GM13976 (cell line): ENCODE measurements around the gene PICK1.

Experiments
- DNase-seq: peaks from one replicate; pipeline ENCODE4 v3.0.0; 2012; ENCODE audit warnings: low spot score
- in situ Hi-C: fragments of 300-500 bp; cut with MboI; formaldehyde crosslinking; loops from one replicate; pipeline ENCODE4 v1.12.0; 2022; ENCODE audit warnings: low sequenced_read_pairs, mixed read lengths, inconsistent platforms; ENCODE audit not compliant: unreplicated experiment
- TF ChIP-seq, protein P1 (sequence below): IDR thresholded peaks from 2 replicates; pipeline ENCODE4 v1.5.1; 2012; ENCODE audit warnings: borderline replicate concordance, mild to moderate bottlenecking; ENCODE audit not compliant: insufficient read depth; ENCODE audit errors: extremely low read depth, missing control alignments, control extremely low read depth

PICK1 gene

DNA sequence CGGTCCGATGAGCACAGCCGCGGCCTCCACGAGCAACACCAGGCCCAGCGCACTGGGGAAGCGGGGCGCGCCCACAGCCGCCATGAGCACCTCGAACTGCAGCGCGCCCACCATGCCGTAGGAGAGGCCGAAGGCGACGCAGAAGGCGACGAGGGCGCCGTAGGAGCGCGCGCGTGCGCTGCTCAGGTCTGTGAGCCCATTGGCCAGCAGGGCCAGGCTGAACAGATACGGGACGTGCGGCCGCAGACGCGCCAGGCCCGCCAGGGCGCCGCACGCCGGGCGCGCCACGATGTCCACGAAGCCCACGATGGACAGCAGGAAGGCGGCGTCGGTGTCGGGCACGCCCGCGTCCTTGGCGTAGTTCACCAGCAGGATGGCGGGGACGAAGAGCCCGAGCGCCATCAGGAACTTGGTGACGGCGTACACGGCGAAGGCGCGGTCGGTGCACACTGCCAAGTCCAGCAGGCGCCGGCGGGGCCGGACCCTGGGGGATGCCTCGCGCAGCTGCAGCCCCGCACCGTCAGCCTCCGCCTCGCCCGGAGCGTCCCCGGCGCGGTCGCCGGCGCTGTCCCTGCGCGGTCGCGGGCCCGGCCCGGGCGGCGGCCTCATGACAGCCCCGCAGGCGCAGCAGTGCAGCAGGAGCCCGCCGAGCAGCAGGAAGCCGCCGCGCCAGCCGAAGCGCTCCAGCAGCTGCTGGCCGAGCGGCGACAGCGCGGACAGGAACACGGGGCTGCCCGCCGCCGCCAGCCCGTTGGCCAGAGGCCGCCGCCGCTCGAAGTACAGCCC is 23.8 kb downstream of the PICK1 start:
- DNase-seq = no peak
- TF ChIP-seq, protein P1, sequence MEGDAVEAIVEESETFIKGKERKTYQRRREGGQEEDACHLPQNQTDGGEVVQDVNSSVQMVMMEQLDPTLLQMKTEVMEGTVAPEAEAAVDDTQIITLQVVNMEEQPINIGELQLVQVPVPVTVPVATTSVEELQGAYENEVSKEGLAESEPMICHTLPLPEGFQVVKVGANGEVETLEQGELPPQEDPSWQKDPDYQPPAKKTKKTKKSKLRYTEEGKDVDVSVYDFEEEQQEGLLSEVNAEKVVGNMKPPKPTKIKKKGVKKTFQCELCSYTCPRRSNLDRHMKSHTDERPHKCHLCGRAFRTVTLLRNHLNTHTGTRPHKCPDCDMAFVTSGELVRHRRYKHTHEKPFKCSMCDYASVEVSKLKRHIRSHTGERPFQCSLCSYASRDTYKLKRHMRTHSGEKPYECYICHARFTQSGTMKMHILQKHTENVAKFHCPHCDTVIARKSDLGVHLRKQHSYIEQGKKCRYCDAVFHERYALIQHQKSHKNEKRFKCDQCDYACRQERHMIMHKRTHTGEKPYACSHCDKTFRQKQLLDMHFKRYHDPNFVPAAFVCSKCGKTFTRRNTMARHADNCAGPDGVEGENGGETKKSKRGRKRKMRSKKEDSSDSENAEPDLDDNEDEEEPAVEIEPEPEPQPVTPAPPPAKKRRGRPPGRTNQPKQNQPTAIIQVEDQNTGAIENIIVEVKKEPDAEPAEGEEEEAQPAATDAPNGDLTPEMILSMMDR = no peak
- in situ Hi-C loops = no loop called here

DNA sequence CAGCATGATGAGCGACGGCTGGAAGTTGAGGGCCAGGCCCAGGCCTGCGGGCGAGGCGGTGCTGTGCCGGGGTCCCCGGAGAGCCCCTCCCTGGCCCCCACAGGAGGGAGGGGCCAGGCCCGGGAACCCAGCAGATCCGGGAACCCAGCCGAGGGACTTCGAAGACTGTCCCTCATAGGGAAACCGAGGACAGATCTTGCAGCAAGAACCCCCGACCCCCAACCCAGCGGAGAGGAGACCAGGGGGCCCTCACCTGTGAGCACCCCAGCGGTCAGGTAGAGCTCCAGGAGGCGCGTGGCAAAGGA is 24.4 kb downstream of the PICK1 start:
- in situ Hi-C loops = no loop called here
- DNase-seq = no peak
- TF ChIP-seq, protein P1 = no peak

DNA sequence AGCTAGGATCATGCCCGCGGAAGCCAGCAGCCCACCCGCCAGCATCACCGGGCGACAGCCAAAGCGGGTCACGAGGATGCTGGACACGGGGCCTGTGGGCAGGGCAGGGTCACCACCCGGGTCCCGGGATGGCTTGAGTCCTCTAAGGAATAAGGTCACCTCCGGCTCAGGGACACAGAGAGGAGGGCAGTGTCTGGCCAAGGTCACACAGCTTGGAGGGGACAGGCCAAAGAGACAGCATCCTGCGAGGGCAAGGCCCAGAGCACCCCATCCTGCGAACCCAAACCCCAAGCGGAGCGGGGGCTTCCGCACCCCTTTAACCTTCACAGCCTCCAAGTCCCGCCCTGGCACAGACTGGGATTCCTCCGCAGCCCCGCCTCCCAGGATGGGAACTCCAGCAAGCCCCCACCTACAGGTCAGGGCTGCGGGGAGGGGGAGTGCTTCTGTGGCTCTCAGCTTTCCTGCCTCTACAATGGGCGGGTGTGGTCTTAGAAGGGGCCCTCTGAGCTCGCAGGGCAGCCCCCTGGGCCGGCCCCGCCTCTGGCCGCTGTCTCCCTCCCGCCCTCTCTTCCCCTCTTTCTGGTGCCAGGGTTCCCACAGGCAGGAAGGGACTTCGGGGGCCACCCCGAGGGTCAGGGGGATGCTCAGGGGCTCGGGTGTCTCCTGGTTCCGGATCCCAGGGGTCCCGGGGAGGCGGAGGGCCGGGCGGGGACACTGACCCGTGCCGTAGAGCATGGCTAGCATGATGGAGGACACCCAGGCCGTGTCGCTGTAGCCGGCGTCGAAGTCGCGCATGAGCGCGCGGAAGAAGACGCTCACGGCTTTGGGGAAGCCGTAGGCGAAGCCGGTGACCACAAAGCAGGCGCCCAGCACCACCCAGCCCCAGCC is 25.0 kb downstream of the PICK1 start:
- peak; percentile 74 for DNase-seq

DNA sequence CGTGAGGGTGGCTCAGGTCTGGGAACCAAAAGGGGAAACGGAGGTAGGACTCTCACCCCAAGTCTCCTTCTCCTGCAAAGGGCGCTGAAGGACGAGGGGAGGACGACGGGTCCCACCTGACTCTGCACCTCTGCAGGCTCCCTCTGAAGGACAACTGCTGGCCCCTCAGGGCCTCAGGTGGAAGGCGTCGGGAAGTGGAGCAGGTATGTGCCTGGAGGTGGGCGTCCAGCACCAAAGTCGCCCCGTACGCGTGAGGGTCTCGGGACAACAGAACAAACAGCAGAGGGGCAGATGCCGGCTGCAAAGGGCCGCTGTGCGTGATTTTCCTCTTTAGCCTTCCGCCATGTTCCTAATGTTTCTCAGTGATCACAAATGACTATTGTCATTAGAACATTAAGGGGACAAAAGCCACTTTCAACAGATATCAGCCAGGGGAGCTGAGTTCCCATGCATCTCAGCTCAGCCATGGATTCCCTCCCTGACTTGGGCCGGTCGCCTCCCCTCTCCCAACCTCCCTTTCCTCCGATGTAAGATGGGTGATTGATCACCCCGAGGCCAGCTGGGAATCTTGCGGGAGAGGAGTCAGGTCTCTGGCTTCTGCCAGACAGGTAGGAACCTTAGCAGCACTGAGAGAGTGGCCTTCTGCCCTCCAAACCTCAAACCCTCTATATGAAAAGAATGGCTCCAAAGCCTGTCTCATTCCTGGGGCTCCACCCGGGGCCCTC is 25.9 kb downstream of the PICK1 start:
- in situ Hi-C loops = no loop called here
- no peak for DNase-seq
- TF ChIP-seq, protein P1 = no peak

More for the DNA sequence above, 25.0 kb downstream of the PICK1 start:
- in situ Hi-C loops = no loop called here
- TF ChIP-seq, protein P1 = no peak

DNA sequence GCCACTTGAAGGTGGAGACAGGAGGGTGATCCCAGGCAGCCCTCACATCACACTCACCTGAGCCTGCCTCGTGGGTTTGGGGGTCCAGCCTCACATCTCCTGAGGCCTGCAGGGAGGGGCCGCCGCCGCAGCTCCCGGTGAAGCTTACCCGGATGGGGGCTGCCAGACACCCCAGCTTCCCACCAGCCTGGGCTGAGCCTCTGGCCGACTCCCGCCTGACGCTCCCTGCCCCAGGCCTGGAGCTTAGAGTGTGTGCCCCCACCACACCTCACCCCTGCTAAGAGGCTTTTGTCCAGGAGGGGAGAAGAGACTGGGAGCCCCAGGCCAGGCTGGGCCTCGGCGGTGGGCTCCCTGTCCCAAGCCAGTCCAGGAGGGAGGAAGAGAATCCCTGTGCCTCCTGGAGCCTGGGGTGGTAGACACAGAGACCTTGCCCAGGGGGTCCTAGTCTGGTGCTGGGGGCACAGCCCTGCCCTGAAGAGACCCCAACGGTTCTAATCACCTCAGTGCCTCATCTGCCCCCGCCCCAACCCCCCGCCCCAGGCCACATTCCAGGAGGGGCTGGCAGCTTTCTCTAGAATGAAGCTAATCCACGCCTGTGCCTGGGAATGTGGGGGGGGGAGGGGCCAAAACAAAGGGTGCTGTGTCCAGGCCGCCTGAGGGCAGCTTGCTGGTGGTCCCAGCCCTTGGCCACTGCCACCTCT is 26.9 kb downstream of the PICK1 start, which contains the start of gene SLC16A8:
Gene SLC16A8 (minus strand): TSS at position 254 of the 701 bp plus-strand sequence. CDS start 1,311 bp downstream, outside the sequence.
- in situ Hi-C loops = no loop called here
- no peak for DNase-seq
- TF ChIP-seq, protein P1 = no peak

DNA sequence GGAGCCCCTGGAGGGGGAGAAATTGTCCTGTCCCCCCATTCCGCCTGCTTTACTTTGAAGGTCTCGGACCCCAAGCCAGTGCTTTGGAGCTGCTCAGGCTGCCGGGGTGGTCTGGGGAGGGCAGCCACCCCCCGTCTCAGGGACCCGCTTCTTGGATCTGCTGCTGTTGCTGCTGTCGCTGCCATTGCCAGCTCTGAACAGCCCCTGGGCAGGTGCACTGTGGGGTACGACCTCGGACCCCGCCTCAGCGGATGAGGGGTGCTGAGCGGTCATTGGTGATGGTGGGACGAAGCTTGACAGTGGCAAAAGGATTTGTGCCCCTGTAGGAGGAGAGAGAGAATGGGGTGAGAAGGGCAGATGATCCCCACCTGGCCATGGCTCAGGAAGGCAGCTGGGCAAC is 27.9 kb downstream of the PICK1 start:
- DNase-seq = no peak
- in situ Hi-C loops = no loop called here
- TF ChIP-seq, protein P1 = no peak
